Kidney (tissue), 14 donors: ENCODE data around the gene TNIP2. TPM values are rescaled to one million over a fixed set of nuclear protein-coding genes. Genes with fewer than 3 reads are reported as not detected.

Source experiments
- DNase-seq, 5 donors: peaks; one replicate each; pipeline ENCODE4 v3.0.0-alpha.2; 2013 to 2020
- FAIRE-seq: peaks from 2 replicates; lab custom pipeline; 2012; peaks lifted over from hg19 to GRCh38; lab: Jason Lieb, UNC
- H3K27ac ChIP-seq, 2 donors: one replicate each; pipeline ENCODE4 v1.7.0; 2013; ENCODE audit warnings: low read depth in 2 of 2, low read length in 2 of 2, inconsistent platforms in 1 of 2
- H3K27me3 ChIP-seq: one replicate; pipeline ENCODE4 v1.7.1; 2013; ENCODE audit warnings: low read length, inconsistent platforms; ENCODE audit not compliant: control insufficient read depth, insufficient read depth
- H3K36me3 ChIP-seq, 3 donors: one replicate each; pipeline versions ENCODE4 v1.7.0 to v1.7.1; 2013; ENCODE audit warnings: low read length in 3 of 3, control low read depth in 1 of 3, inconsistent platforms in 1 of 3; ENCODE audit not compliant: insufficient read depth in 3 of 3, control insufficient read depth in 2 of 3
- H3K4me1 ChIP-seq, 3 donors: one replicate each; pipeline versions ENCODE4 v1.7.0 to v1.7.1; 2013; ENCODE audit warnings: low read length in 3 of 3, inconsistent platforms in 1 of 3, low read depth in 1 of 3; ENCODE audit not compliant: control insufficient read depth in 2 of 3, insufficient read depth in 2 of 3
- H3K4me3 ChIP-seq, 3 donors: one replicate each; pipeline versions ENCODE4 v1.7.0 to v1.8.1; 2013; ENCODE audit warnings: low read length in 3 of 3, control low read depth in 1 of 3, inconsistent platforms in 1 of 3
- H3K9ac ChIP-seq, 3 donors: one replicate each; pipeline versions ENCODE4 v1.7.0 to v1.7.1; 2013; ENCODE audit warnings: low read length in 3 of 3, control low read depth in 1 of 3, inconsistent platforms in 1 of 3
- H3K9me3 ChIP-seq, 3 donors: one replicate each; pipeline versions ENCODE4 v1.7.0 to v1.7.1; 2013; ENCODE audit warnings: low read length in 3 of 3, control low read depth in 1 of 3, inconsistent platforms in 1 of 3; ENCODE audit not compliant: control insufficient read depth in 2 of 3, insufficient read depth in 1 of 3
- intact Hi-C: fragments of 100-400 bp; cut with DNase I; formaldehyde crosslinking; loops from one replicate; pipeline ENCODE4 v1.11.1; 2022
- polyA plus RNA-seq: library from polyadenylated mRNA; stranded (reverse); fragments of 350-450 nt; fragmentation: Illumina TruSeq; extraction: RNeasy Lipid Tissue Mini Kit (QIAGEN cat#74804); gene quantifications from one replicate; pipeline ENCODE4 v1.2.3, GENCODE V29; 2014; ENCODE audit warnings: low read depth, low replicate concordance; ENCODE audit not compliant: insufficient read depth
- total RNA-seq: library from RNA; stranded (reverse); fragmentation: NEBNext Ultra II Directional; extraction: Animal tissue kit (Norgen Biotek cat#: 25700); gene quantifications from one replicate; pipeline ENCODE4 v1.2.1, GENCODE V29; 2021
- TF ChIP-seq, protein P1 (sequence below): IDR thresholded peaks from 3 replicates; pipeline ENCODE4 v1.5.1; 2012; ENCODE audit warnings: mild to moderate bottlenecking, moderate library complexity, borderline replicate concordance; ENCODE audit not compliant: insufficient read depth; ENCODE audit errors: extremely low read depth
- donor health status: control.
- donor health status: control.
- donor health status: control.
- donor health status: control.
- donor health status: control.
- donor health status: DM: yes; HTN: yes; CAD: no.
- donor health status: Normal renal cell carcinoma (clear cell type).

Gene TNIP2
- total and polyA plus RNA-seq, 2 donors from 2014 or later = 43.1 to 44.4 TPM

DNA sequence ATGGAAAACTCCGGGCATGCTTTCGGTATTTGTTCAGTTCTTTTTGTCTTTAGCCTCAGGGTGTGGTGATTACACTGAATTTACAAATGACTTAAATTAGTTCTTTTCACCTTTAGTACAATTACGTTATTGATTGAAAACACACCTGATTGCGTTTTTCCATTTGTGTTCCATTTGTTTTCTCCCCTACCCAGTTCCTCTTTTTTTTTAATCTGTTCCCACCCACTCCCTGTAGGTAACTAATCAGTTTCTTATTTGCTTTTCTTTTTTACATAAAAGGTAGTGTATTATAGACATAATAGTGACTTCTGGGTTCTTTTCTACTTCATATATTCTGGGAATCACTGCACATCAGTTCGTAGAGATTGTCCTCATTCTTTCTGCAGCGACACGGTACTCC, 53.4 kb downstream of the TNIP2 start:
- Histone ChIP-seq H3K27ac (no peak overlapping the region), H3K4me1 (no peaks in the 10 kb centered on the region), H3K9me3 (no peaks in the 10 kb centered on the region), H3K36me3 (peaks cover 6 to 36% (median 24%) of the 10 kb centered on the region in 3 donors), H3K9ac (no peak overlapping the region), H3K4me3 (no peak overlapping the region), H3K27me3 (no peaks in the 10 kb centered on the region)
- no peak for DNase-seq
- intact Hi-C loops = no loop called here
- no peak for FAIRE-seq
- TF ChIP-seq, protein P1, sequence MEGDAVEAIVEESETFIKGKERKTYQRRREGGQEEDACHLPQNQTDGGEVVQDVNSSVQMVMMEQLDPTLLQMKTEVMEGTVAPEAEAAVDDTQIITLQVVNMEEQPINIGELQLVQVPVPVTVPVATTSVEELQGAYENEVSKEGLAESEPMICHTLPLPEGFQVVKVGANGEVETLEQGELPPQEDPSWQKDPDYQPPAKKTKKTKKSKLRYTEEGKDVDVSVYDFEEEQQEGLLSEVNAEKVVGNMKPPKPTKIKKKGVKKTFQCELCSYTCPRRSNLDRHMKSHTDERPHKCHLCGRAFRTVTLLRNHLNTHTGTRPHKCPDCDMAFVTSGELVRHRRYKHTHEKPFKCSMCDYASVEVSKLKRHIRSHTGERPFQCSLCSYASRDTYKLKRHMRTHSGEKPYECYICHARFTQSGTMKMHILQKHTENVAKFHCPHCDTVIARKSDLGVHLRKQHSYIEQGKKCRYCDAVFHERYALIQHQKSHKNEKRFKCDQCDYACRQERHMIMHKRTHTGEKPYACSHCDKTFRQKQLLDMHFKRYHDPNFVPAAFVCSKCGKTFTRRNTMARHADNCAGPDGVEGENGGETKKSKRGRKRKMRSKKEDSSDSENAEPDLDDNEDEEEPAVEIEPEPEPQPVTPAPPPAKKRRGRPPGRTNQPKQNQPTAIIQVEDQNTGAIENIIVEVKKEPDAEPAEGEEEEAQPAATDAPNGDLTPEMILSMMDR = no peak

GRCh38 chr4:2702361-2702760, 53.8 kb downstream of the TNIP2 start:
- Histone ChIP-seq H3K9ac (no peak overlapping the region), H3K36me3 (peaks cover 6 to 39% (median 24%) of the 10 kb centered on the region in 3 donors), H3K27ac (no peak overlapping the region), H3K27me3 (no peaks in the 10 kb centered on the region), H3K9me3 (no peaks in the 10 kb centered on the region), H3K4me3 (no peak overlapping the region), H3K4me1 (no peaks in the 10 kb centered on the region)
- no peak for FAIRE-seq
- TF ChIP-seq, protein P1 = no peak
- intact Hi-C loops = no loop called here
- no peak for DNase-seq

GRCh38 chr4:2700031-2700430, 56.1 kb downstream of the TNIP2 start:
- Histone ChIP-seq H3K9me3 (no peaks in the 10 kb centered on the region), H3K27me3 (no peaks in the 10 kb centered on the region), H3K36me3 (peaks cover 12 to 50% (median 29%) of the 10 kb centered on the region in 3 donors), H3K4me3 (no peak overlapping the region), H3K9ac (no peak overlapping the region), H3K27ac (no peak overlapping the region), H3K4me1 (no peaks in the 10 kb centered on the region)
- DNase-seq (no peak), FAIRE-seq (no peak)
- intact Hi-C loops = no loop called here
- TF ChIP-seq, protein P1 = no peak

- Histone ChIP-seq H3K4me1 (no peaks in the 10 kb centered on the region), H3K27me3 (no peaks in the 10 kb centered on the region), H3K9me3 (no peaks in the 10 kb centered on the region), H3K4me3 (no peak overlapping the region), H3K27ac (no peak overlapping the region), H3K36me3 (peaks cover 13 to 55% (median 34%) of the 10 kb centered on the region in 3 donors), H3K9ac (no peak overlapping the region)
- TF ChIP-seq, protein P1 = no peak
- intact Hi-C loops = no loop called here
- DNase-seq (no peak), FAIRE-seq (no peak)
Measured at GRCh38 chr4:2699534-2699933, 56.6 kb downstream of the TNIP2 start.
